GM06990 (cell line): Measurements from ENCODE around the gene KCNIP1.

Source experiments
- DNase-seq: peaks from one replicate; pipeline ENCODE4 v3.0.0-alpha.2; 2011; ENCODE audit not compliant: insufficient read length; ENCODE audit errors: extremely low read depth
- H3K27me3 ChIP-seq: replicated peaks from 2 replicates; pipeline ENCODE4 v1.6.0; 2011; ENCODE audit warnings: low read length; ENCODE audit not compliant: control insufficient read depth, insufficient read depth
- H3K36me3 ChIP-seq: 2 replicates; pipeline ENCODE4 v1.5.1; 2011; ENCODE audit warnings: low read length; ENCODE audit not compliant: control insufficient read depth, insufficient read depth
- H3K4me3 ChIP-seq: replicated peaks from 2 replicates; pipeline ENCODE4 v1.5.1; 2011; ENCODE audit warnings: low read depth, mild to moderate bottlenecking, control low read depth, low read length
- CTCF ChIP-seq: IDR thresholded peaks from 2 replicates; pipeline ENCODE4 v1.5.1; 2011; ENCODE audit warnings: low read length, control low read depth, mild to moderate bottlenecking, inconsistent platforms; ENCODE audit not compliant: insufficient read depth, poor library complexity, severe bottlenecking

KCNIP1 gene

GRCh38 chr5:170629566-170630175, 125.9 kb downstream of the KCNIP1 start:
- Histone ChIP-seq H3K4me3 (no peak overlapping the region), H3K36me3 (no peaks in the 10 kb centered on the region), H3K27me3 (no peaks in the 10 kb centered on the region; the same call in 1 of the 2 replicates)
- TF ChIP-seq CTCF = no peak
- DNase-seq = no peak

- no peak for TF ChIP-seq CTCF
- H3K4me3 ChIP-seq = no peak overlapping the region
- DNase-seq = no peak
- no peaks in the 10 kb centered on the region; the same call in 1 of the 2 replicates for H3K27me3 ChIP-seq
- no peaks in the 10 kb centered on the region for H3K36me3 ChIP-seq
Observed at GRCh38 chr5:170630226-170630625, 126.4 kb downstream of the KCNIP1 start.

- Histone ChIP-seq H3K27me3 (no peaks in the 10 kb centered on the region; the same call in 1 of the 2 replicates), H3K4me3 (no peak overlapping the region), H3K36me3 (no peaks in the 10 kb centered on the region)
- no peak for DNase-seq
- no peak for TF ChIP-seq CTCF
Observed at GRCh38 chr5:170630711-170631141, 126.9 kb downstream of the KCNIP1 start.

- DNase-seq = no peak
- H3K4me3 ChIP-seq = no peak overlapping the region
- no peaks in the 10 kb centered on the region; the same call in 1 of the 2 replicates for H3K27me3 ChIP-seq
- no peaks in the 10 kb centered on the region for H3K36me3 ChIP-seq
- TF ChIP-seq CTCF = no peak
Observed at GRCh38 chr5:170631466-170632195, 127.8 kb downstream of the KCNIP1 start.

- no peak for DNase-seq
- TF ChIP-seq CTCF = no peak
- Histone ChIP-seq H3K4me3 (no peak overlapping the region), H3K36me3 (no peaks in the 10 kb centered on the region), H3K27me3 (no peaks in the 10 kb centered on the region)
Observed at GRCh38 chr5:170632266-170632984, 128.6 kb downstream of the KCNIP1 start.
